HG03139 (cell line): ENCODE measurements around the gene HSPB6.

Experiments
- ATAC-seq: cut with Tn5 transposase; IDR thresholded peaks from one replicate; pipeline ENCODE4 v1.9.1; 2021; ENCODE audit not compliant: unreplicated experiment

The HSPB6 gene

DNA sequence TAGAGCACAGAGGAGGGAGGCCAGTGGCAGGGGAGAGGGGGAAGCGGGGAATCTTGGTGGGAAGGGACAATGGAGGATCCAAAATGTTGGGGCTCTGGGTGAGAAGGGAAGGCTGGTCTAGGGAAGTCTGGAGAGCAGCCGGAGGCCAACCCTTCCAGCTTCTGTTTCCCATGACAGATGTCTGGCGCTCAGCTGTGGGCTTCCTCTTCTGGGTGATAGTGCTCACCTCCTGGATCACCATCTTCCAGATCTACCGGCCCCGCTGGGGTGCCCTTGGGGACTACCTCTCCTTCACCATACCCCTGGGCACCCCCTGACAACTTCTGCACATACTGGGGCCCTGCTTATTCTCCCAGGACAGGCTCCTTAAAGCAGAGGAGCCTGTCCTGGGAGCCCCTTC, 10.3 kb downstream of the HSPB6 start:
- no peak for ATAC-seq

DNA sequence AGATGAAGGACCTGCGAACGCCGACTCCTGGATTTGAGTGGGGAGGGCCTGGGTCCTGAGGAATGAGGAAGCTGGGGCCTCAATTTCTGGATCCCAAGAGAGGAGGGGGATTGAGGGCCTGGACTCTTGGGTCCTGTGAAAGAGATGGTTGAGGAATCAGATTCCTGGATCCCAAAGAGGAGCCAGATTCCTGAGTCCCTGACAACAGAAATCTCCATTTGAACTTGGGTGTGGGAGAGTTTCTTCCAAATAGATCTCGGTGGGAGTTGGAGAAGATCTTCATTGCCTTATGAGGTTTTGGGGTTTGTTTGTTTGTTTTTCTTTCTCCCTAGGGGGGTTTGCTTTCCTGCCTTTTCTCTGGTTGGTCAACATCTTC, 10.8 kb downstream of the HSPB6 start:
- no peak for ATAC-seq

GRCh38 chr19:35745328-35746086, 11.3 kb downstream of the HSPB6 start, which contains the start of the genes PSENEN and U2AF1L4:
TSS of gene PSENEN (plus strand) at chr19:35745651. CDS start at chr19:35745931, 280 bp downstream.
TSS of gene U2AF1L4 (minus strand) at chr19:35745418. CDS start at chr19:35745391, 27 bp downstream.
- peak; percentile 35 for ATAC-seq

- ATAC-seq: no peak
Measured at GRCh38 chr19:35744430-35745327, 12.2 kb downstream of the HSPB6 start.

DNA sequence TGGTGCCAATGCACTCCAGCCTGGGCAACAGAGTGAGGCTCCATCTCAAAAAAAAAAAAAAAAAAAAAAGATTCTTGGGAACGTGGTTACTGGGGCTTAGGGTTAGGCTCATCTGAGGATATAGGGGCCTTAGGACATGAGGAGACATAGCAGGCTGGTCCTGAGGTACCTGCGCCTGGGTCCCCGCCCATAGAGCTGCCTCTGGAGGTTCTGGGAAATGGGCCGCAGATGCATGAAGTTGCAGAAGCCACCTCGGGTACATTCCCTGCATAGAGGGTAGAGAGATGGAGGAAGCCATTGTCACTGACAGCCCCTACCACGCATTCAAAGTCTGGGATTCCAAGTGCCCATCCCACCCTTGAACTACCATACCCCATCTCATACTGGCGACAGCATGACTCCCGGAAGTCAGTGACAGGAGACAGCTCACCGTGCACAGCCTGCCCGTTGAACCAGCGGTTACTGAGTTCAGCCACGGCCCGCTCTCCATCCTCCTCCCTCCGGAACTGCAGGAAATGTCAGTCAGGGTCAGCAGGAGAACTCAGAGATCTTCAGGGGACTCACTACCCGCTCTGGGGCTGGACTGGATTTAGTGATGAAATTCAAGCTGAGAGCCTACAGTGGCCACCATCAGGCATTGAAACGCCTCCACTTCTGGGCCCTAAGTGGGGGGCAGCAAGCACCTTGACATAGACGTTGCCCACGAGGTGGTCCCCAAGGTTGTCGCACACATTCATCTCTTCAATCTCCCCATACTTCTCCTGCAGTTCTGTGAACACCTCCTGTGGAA, 13.0 kb downstream of the HSPB6 start:
- no peak for ATAC-seq

- ATAC-seq: no peak
Measured at GRCh38 chr19:35742121-35742724, 14.6 kb downstream of the HSPB6 start, which contains the start of gene IGFLR1. TSS of gene IGFLR1 (minus strand) at chr19:35742452. CDS start at chr19:35741180, 1,272 bp downstream.

DNA sequence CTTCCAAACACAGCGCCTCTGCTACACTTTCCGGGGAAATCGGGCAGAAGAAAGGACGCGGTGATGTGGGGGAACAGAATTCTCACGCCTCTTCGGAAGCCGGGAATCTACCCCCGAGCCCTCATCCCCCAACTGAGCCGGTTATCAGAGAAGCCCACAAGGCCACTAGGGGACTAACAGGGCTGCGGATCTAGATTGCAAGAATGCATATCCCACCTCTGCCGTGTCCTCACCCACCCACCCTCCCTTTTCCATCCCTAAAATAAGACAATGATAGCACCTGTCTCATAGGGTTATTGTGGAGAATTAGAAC, 15.7 kb downstream of the HSPB6 start:
- no peak for ATAC-seq

DNA sequence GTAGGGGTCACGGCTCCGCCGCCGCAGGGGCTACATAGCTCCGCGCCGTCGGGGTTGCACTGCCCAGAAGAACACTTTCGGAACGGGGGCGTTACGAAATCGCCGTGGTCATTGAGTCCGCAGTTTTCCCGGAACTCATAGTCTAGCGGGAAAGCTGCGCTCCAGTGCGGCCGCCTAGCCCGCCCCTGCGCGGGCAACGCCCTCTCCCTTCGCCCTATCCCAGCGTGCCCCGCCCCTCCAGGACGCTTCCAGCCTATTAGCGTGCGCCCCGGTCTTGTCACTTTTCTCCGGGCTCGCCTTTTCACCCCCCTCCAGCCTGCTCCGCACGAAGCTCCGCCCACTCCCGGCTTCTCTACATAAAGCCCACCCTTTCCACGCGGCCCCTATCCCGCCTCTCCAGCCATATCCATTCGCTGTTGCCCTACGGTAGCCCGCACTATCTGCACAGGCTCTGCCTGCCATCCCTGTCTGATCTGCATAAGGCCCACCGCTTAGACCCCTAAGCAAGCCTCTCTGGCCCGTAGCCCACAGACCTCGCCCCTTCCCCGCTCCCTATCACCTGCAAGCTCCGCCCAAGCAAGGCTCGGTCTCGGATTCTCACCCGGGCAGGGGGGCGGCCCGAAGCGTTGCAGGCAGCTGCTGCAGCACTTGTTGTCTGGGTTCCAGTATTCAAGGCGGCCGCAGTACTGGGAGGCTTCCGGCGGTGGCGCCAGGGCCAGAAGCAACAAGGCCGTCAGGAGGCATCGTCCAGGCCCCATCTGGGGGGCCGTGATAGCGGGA, 16.2 kb downstream of the HSPB6 start:
- ATAC-seq: peak; percentile 46

- ATAC-seq: no peak
Measured at GRCh38 chr19:35740108-35740422, 16.8 kb downstream of the HSPB6 start.

DNA sequence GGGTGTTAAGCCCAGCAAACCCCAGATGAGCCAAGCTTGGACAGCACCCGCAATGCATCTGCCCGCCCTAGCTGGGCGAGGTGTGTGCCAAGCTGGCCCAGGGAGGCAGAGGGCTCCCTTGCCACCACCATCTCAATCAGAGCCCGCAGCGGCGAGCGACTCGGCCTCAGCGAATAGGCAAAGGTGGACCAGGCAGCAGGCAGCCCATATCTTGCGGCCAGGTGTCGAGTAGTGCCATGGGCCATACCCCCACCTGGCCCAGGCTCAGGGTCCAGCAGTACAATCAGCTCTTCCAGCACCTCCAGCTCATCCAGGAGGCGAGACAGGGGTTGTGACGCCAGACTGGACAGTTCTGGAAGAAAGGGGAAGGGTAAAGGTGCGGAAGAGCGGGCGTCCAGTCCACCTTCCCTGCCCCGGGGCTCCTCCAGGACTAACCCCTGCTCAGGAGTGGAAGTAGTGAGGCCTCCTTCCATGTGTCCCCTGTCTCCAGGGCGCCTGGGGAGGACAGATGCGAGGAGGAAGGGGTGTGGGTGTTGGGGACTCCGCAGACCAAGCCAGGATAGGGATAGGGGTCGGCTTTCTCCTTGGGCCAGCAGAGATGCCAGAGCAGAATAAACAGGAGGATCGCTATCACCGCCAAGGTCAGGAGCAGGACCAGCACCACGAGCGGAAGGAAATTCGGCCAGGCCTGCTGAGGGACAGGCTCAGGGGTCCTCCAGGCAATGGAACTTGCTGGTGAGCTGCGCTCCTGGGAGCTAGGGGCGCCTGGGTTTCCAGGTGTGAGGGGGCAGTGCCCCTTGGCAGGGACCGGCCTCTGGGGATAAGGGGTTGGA, 17.3 kb downstream of the HSPB6 start:
- no peak for ATAC-seq

GRCh38 chr19:35738887-35739229, 18.0 kb downstream of the HSPB6 start:
- ATAC-seq: no peak

GRCh38 chr19:35738021-35738886, 18.6 kb downstream of the HSPB6 start:
- no peak for ATAC-seq

DNA sequence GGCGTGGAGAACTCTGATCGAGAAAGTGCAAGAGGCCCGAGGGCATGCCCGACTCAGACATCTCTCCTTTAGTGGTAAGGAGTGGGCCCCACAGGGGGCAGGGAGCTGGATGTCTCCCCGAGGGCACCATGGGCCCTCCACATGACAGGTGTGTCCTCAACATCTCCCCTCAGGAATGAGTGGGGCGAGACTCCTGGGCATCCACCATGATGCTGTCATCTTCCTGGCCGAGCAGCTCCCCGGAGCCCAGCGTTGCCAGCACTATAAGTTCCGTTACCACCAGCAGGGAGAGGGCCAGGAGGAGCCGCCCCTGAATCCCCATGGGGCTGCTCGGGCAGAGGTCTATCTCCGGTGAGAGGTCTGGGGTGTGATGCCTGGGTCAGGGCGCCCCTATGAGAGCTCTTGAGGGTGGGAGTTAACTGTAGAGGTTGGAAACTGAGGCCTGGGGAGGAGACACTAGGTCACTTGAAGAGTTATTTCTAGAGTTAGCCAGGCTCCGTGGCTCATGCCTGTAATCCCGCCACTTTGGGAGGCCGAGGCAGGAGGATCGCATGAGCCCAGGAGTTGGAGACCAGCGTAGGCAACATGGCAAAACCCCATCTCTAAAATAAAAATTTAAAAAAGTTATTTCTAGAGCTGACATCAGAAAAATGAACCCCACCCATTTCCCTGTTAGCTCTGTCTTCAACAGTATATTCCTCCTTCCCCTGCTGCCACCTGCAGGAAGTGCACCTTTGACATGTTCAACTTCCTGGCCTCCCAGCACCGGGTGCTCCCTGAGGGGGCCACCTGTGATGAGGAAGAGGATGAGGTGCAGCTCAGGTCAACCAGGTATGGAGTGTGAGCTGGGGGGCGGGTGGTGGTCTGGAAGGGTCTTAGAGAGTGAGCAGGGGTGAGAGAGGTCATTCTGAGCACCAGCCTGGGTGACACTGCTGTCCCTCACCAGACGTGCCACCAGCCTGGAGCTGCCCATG, 19.6 kb downstream of the HSPB6 start:
- no peak for ATAC-seq

DNA sequence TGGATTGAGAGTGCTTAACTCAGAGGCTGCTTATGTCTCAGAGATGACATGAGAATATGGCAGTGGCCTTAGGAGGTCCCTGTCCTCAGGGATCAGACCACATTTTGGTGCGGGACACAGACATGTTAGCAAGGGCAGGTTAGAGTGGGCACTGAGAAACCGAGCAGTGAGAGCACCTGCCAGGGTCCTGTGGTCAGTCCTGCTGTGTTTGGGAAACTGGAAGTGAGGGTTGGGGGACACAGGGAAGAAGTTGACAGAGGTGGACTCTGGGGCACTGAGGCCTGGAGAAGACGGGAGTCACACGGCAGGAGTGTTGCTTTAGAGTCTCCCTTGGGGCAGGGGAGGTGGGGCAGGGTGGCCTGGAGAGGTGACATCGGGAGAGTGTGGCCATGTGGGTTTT, 21.9 kb downstream of the HSPB6 start:
- no peak for ATAC-seq

DNA sequence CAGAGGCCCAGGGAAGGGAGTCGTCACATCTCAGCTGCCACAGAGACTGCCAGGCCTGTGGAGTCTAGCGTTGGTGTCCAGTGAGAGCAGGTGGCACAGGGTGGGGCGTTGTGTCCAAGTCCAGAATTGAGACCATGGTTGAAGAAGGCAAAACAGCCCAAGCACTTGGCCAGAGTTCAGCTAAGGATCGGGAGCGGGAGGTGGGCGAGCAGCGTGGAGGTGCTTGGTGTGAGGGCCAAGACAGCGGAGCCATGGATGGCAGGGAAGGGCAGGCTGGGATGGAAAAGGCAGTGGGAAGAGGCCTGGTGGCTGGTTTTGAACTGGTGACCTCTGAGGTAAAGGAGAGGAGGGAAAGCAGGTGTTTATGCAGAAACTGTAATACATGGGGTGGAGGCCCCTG, 22.6 kb downstream of the HSPB6 start:
- ATAC-seq: no peak

DNA sequence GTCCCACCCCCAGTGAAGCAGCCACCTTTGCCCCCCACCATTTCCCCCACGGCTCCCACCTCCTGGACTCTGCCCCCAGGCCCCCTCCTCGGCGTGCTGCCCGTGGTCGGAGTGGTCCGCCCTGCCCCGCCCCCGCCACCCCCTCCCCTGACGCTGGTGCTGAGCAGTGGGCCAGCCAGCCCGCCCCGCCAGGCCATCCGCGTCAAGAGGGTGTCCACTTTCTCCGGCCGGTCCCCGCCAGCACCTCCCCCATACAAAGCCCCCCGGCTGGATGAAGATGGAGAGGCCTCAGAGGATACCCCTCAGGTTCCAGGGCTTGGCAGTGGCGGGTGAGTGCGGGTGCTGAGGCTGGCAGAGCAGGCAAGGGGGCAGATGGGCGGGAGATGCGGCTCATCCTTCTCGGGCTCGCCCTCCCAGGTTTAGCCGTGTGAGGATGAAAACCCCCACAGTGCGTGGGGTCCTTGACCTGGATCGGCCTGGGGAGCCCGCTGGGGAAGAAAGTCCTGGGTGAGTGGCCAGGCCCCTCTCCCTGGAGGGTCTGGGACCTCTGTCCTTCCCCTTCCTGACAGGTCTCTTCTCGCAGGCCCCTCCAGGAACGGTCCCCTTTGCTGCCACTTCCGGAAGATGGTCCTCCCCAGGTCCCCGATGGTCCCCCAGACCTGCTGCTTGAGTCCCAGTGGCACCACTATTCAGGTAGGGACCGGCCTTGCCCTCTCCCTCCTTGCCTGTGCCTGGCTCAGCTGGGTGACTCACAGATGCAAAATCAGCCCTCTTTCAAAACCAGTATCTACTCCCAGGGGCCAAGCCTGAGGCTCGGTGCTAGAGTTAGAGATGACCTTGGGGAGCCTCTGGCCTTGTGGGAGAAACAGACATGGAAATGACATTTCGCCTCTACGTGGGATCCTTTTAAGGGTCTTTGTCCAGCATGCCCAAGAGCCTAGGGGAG, 23.4 kb downstream of the HSPB6 start:
- ATAC-seq: no peak
